ENCODE measurements around the gene BHLHE40. TPM values are rescaled to one million over a fixed set of nuclear protein-coding genes. Genes with fewer than 3 reads are reported as not detected.

Gene BHLHE40
- total and polyA plus RNA-seq, 9 donors: 28.6 to 264 (median 75.3) TPM

GRCh38 chr3:5010140-5010539 lies 30.9 kb downstream of the BHLHE40 start:
- WGBS, 3 donors: 83 to 93% (median 84%) methylated on average over 6 of the region's 6 CpGs
- no peaks in the 10 kb centered on the region for H3K4me1 ChIP-seq (ENCODE audit: insufficient read depth)
- no peaks in the 10 kb centered on the region for H3K36me3 ChIP-seq
- H3K27ac ChIP-seq: no peak overlapping the region
- no peaks in the 10 kb centered on the region for H3K27me3 ChIP-seq
- intact Hi-C loops (cut with DNase I): no loop called here
- no peak overlapping the region for H3K4me3 ChIP-seq
- no peaks in the 10 kb centered on the region for H3K9me3 ChIP-seq
- TF ChIP-seq POLR2A (IDR thresholded peaks at IDR 0.05) (no peak), CTCF (IDR thresholded peaks at IDR 0.05) (no peak), EP300 (IDR thresholded peaks at IDR 0.05) (no peak)
- no peak for DNase-seq

- intact Hi-C loops (cut with DNase I): no loop called here
- Histone ChIP-seq H3K4me3 (no peak overlapping the region), H3K27ac (no peak overlapping the region), H3K9me3 (no peaks in the 10 kb centered on the region), H3K4me1 (ENCODE audit: insufficient read depth) (no peaks in the 10 kb centered on the region), H3K36me3 (no peaks in the 10 kb centered on the region), H3K27me3 (no peaks in the 10 kb centered on the region)
- 90 to 94% (median 94%) methylated on average over 7 of the region's 7 CpGs for WGBS, 3 donors
- no peak for DNase-seq
- no peak for TF ChIP-seq POLR2A (IDR thresholded peaks at IDR 0.05)
- TF ChIP-seq EP300 (IDR thresholded peaks at IDR 0.05): no peak
- TF ChIP-seq CTCF (IDR thresholded peaks at IDR 0.05): no peak
Measured at GRCh38 chr3:5010706-5011554, 31.7 kb downstream of the BHLHE40 start.

GRCh38 chr3:5011555-5012256 lies 32.5 kb downstream of the BHLHE40 start:
- TF ChIP-seq CTCF (IDR thresholded peaks at IDR 0.05) (no peak), POLR2A (IDR thresholded peaks at IDR 0.05) (no peak), EP300 (IDR thresholded peaks at IDR 0.05) (no peak)
- Histone ChIP-seq H3K27me3 (no peaks in the 10 kb centered on the region), H3K9me3 (no peaks in the 10 kb centered on the region), H3K36me3 (no peaks in the 10 kb centered on the region), H3K4me1 (ENCODE audit: insufficient read depth) (no peaks in the 10 kb centered on the region), H3K27ac (no peak overlapping the region), H3K4me3 (no peak overlapping the region)
- DNase-seq: no peak
- WGBS, 3 donors: 76 to 84% (median 77%) methylated on average over 14 of the region's 14 CpGs
- intact Hi-C loops (cut with DNase I): no loop called here

GRCh38 chr3:5012367-5012766 lies 33.1 kb downstream of the BHLHE40 start:
- Histone ChIP-seq H3K9me3 (no peaks in the 10 kb centered on the region), H3K36me3 (no peaks in the 10 kb centered on the region), H3K27ac (no peak overlapping the region), H3K27me3 (no peaks in the 10 kb centered on the region), H3K4me1 (ENCODE audit: insufficient read depth) (no peaks in the 10 kb centered on the region), H3K4me3 (no peak overlapping the region)
- intact Hi-C loops (cut with DNase I): no loop called here
- TF ChIP-seq EP300 (IDR thresholded peaks at IDR 0.05): no peak
- no peak for TF ChIP-seq POLR2A (IDR thresholded peaks at IDR 0.05)
- no peak for TF ChIP-seq CTCF (IDR thresholded peaks at IDR 0.05)
- WGBS, 3 donors: 33 to 49% (median 41%) methylated on average over 2 of the region's 2 CpGs
- no peak for DNase-seq
